Stimulated activated CD8-positive, alpha-beta memory T cell treated with anti-CD3 and anti-CD28 coated beads, Interleukin-15, amount 100 ng/mL, for 24 hours (primary cell): ENCODE data around the gene CDK4.
A peak's percentile ranks its signal among the peaks of the same experiment; 100 is the strongest.

ENCODE experiments used
- DNase-seq: peaks from one replicate; pipeline ENCODE4 v3.0.0-alpha.2; 2020; ENCODE audit warnings: low read depth

CDK4 gene

DNA sequence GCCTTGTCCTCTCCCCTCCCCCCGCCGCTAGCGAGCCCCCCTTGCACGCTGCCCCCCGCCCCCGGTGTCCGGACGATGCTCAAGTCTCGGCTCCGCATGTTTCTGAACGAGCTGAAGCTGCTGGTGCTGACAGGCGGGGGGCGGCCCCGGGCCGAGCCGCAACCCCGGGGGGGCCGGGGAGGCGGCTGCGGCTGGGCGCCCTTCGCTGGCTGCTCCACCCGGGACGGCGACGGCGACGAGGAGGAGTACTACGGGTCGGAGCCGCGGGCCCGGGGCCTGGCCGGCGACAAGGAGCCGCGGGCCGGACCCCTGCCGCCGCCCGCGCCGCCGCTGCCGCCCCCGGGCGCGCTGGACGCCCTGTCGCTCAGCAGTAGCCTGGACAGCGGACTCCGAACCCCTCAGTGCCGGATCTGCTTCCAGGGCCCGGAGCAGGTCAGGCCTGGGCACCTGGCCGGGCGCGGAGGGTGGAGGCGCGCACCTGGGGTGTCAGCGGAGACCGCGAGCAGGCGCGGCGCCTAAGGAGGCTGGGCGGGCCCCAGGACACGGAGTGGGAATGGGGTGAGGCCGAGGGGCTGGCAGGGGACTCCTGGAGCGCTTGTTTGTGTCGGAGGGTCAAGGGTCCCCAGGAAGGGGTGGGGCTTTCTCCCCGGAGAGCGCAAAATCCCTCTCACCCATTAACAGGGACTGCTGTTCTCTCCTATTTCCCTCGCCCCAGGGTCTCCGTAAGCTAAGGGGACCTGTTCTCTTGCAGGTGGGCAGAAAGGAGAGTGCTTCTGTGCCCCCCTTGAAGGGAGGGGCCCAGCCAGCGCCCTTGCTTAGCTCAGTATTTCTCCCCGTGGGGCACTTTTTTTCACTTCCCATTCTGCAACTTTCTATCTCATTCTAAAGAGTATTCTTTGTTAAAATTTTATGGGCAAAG is 3.6 kb upstream of the CDK4 start:
- DNase-seq = no peak

DNA sequence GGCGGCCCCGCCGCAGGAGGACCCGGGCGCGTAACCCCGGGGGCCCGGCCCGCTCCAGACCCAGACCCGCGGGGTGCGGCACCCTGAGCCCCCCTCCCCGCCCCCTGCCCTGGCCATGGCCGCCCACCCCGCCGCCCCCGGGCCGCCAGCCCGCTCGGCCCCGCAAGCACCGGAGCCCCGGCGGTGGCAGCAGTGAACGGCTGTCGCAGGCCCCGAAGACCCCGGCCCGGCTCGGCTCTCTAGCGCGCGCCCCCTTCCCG is 3.0 kb upstream of the CDK4 start:
- no peak for DNase-seq

GRCh38 chr12:57754411-57755193 is 2.5 kb upstream of the CDK4 start, which contains the start of gene MARCHF9:
TSS of gene MARCHF9 (plus strand) at chr12:57755103. CDS start at chr12:57755529, 426 bp downstream.
- DNase-seq = no peak

DNA sequence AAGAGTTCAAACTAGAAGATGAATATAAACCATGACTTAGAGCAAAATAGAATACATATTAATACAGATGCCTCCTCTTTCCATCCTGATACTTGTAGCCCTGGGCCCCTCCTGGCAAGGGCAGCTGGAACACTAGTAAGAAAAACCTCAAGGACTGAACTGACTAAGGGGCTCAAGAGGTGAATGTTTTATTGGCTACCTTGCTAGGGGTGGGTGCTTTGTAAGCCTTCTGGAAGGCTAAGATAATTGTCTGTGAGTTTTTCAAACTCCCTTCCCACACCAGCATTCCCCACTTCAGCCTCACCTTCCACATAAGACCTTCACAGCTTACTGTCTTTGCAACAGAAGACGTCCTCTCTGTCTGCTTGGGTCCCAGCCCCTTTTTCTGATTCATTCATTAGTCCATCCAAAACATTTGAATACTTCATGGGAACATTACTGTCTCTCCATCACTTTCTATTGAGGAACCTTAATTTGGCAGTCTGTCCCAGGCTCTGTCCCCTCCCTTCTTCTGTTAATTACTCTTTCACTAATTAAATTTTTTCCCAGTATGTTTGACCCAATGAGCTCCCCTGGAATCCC is 1.7 kb upstream of the CDK4 start:
- DNase-seq = no peak

GRCh38 chr12:57752668-57753000 is 524 bp upstream of the CDK4 start:
- no peak for DNase-seq

- DNase-seq = no peak
These were observed 700 bp downstream of the CDK4 start for GRCh38 chr12:57751432-57751787.

DNA sequence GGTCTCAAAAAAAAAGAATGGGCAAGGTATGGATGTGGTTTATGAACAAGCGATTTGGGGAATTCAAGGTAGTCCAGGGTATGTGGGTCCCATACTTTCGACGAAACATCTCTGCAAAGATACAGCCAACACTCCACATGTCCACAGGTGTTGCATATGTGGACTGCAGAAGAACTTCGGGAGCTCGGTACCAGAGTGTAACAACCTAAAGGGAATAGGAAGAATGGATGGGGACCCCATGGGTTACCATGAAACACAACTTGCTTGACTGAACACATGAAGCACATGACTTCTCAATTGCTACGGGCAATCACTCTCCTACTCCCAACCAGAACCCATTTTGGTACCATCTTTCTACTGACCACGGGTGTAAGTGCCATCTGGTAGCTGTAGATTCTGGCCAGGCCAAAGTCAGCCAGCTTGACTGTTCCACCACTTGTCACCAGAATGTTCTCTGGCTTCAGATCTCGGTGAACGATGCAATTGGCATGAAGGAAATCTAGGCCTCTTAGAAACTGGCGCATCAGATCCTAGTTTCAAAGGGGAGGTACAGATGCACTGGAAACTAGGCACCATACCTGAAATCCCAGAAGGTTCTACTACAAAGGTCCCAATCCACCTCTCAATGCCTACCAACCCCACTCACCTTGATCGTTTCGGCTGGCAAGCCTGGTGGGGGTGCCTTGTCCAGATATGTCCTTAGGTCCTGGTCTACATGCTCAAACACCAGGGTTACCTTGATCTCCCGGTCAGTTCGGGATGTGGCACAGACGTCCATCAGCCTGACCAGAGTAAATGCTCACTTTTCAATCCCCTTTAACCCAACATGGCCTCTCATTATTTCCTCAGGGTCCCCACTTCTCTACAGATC is 1.3 kb downstream of the CDK4 start:
- DNase-seq = no peak

- DNase-seq = no peak
These were observed 3.0 kb downstream of the CDK4 start for GRCh38 chr12:57749061-57749460.

DNA sequence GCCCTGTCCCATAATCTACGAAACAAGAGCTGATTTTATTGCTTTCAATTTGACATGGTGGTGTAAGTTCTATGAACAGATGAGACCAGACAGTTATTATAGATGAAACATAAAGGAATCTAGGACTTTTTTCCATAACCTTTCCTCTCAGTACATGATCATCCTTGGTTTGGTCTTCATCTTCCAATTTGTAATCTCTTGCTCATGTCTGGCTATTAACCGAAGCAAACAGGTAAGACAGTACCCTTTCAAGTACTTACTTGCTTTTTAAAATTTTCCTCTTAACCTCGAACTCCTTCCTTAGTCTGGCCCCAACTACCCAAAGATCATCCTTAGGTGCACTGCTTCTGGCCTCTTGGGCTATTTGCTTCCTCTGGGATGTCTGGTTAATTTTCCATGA is 6.1 kb downstream of the CDK4 start:
- DNase-seq = no peak

GRCh38 chr12:57745485-57745881 is 6.6 kb downstream of the CDK4 start:
- DNase-seq = no peak

DNA sequence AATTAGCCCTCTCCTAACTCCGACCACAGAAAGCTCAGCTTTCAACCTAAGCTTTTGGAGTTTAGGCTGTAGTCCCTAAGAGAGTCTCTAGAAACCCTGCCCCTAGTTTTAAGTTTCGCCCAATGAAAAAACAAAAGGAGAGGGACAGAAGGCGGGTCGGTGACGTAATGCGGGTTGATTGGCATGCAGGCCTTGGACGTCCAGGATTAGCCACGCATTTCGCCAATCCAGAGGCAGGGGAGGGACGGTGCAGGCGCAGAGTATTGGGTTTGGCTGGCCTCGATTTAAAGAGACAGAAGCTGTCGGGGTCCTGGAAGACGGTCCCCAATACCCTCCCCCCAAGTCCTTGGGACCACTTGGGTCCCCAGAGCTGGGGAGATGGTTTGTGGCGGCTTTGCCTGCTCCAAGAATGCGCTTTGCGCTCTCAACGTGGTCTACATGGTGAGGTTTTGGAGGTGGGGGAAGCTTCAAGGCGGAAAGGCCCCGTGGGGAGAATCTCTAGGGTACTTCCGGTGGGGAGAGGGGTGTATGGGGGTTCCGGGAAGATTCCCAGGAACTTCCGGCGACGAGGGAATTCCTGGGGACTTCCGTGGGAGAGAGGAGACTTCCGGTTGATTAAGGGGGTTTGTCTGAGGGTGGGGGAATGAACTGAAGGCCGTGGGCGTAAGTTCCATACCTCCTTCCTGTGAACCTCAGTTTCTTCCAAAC is 7.2 kb downstream of the CDK4 start, which contains the start of gene TSPAN31:
TSPAN31 (plus strand) TSS at position 263 of the 708 bp plus-strand sequence; CDS start at position 379, 116 bp downstream.
- peak; percentile 81 for DNase-seq

DNA sequence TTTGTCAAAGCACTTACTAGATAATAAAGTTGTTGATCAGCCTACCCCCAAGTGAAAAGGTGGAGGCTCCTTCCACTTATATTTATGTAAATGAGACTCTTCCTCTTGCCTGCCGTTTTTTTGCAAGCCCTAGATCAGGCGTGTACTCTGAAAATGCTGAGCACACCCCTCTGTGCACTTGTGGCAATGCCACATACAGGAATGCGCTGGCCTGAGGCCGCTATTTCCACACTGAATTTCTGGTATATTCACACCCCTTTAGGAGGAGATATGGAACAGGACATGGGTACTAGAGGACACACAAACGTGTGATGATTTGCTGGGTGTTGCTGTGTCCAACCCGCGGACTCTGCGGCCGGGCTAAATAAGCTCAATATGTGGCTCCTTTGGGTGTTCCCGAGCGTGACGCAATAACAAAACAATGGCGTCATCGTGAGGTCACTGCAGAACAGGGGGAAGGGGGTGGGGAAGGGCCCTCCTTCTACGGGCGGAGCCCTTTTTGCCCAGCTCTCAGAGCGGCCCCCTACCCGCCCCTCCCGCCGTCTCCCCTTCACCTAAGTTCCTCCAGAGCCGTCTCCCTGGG is 7.8 kb downstream of the CDK4 start:
- no peak for DNase-seq

DNA sequence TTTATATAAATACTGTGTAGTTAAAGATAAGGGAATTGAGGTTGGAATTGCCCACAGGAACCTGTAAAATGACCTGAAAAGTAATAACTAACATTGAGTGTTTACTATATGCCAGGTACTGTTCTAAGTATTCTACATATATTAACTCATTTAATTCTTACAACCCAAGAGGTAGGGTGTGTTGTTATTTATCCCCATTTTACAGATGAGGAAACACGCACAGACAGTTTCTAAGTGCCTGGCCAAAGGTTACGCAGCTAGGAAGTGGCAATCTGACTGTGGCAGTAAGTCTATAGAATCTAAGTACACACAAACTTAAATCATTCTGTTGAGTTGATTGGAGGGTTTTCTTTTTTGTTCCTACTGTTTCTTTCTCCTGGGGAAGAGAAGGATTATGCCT is 8.3 kb downstream of the CDK4 start:
- no peak for DNase-seq

DNA sequence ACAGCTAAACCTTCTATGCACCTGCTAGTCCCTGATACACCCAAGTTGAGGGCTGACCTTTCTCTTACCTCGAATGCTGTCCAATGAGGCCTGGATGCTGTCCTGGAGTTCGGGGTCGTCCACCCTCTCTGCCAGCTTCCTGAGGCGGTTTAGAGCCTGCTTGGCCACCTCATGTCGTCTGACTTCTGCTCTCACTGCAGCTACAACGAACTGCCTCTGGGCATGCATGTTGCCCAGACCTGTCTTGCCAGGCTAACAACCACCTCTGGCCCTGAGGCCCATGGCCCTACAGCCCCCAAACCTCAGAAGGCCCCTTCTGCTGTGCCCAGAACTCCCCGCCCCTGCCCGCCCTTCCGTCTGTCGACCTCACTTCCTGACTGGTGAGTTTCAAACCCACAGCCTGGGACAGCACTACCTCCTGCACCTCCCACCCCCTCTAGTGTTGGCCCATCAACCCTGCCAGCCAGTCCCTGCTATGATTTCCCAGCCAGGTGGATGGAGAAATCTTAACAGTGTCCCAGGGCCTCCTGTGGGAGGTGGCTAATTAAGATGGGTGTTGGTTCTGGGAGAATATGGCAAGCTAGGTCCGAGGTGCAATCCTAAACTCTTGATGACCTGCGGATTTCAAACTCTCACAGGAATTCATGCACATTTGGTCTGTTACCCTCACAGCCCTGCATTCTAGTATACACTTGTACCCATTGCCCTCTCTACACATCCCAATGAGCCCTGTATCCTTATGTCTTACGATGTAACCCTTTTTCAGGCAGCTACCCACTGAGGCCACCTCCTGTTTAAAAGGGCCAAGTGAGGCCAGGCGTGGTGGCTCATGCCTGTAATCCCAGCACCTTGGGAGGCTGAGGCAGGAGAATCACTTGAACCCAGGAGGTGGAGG is 10.0 kb downstream of the CDK4 start:
- DNase-seq = no peak

DNA sequence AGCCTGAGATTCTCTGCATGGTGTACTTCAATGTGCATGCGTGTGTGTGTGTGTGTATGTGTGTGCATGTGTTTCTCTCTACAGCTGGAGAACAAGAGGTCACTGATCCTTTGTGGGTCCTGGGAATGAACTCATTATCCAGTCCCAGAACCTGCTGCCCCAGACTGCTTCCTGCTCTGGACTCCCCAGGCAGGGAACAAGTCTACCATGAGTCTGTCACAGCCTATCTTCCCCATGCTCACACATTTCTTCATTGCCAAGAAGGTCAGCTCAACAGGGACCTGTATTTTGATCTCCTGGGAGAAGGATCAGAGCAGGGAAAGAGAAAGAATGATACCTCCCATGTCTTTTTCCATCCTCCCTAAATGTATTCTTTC is 10.7 kb downstream of the CDK4 start:
- DNase-seq = no peak

GRCh38 chr12:57740656-57741412 is 11.3 kb downstream of the CDK4 start:
- no peak for DNase-seq

DNA sequence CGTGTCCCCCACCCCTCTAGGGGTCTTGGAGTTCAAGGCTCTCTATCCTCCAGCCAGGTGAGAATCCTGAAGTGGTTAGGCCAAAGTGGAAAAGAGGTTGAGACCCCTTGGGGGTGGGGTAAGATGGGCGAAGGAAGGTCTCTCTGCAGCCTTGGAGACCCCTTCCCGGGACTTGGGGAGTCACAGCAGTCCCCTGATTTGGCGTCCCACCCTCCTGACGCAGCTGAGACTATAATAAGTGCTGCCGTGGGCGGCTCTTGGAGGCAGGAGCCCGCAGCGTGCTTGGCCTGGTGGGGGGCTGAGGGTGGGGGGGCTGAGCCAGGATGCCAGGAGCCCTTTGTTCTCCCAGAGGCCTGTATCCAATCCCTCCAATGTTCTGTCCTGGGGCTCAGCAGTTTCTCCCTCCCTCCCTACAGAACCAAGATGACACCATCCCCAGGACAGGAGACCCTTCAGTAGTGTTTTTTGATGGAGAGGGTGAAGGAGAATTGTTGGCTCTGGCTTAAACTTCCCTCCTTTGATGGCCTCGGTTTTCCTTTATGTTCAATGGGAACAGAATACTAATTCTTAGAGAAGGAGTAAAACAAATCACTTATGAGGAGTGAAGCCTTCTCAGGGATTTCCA is 12.1 kb downstream of the CDK4 start:
- DNase-seq = no peak

DNA sequence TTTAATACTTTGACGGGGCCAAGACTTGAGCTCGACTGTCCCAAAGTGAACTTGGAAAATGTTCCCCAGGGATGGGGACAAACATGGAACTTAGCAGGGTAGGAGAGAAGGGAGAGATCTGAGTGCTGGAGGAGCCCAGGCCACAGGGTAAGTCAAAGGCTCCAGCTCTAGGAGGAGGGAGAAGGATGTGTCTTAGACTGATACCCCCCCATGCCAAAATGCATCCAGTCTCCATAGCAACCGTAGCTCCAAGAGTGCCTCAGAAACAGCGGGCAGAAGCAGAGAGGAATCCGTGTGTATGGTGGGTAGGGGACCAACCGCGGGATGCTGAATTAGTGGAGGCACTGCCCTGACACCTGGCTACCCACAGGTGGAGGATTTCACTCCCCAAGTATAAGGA is 12.7 kb downstream of the CDK4 start:
- DNase-seq = no peak

- no peak for DNase-seq
These were observed 13.4 kb downstream of the CDK4 start, which contains the start of gene AGAP2 for GRCh38 chr12:57738661-57739237. TSS of gene AGAP2 (minus strand) at chr12:57738742. CDS start at chr12:57738246, 496 bp downstream.
